Measurements from ENCODE around the gene TRIM66.

DNA sequence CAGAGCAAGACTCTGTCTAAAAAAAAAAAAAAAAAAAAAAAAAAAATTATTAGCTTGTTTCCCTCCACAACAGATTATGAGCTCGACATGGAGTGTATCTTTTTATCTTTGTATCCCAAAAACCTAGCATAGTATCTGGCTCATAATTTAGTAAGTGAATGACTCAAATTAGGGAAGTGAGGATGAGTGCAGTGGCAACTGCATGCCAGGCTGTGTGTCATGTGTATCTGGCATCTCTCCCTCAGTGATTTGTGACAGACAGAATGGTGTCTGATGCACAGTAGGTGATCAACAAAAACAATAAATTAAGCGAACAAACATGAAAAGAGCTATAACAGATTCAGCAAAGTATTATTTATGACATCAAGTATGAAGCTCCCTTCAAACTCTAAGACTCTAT is 95.7 kb downstream of the TRIM66 start:
- TF ChIP-seq ZNF274 (IDR thresholded peaks at IDR 0.05; ENCODE audit: low read depth, low read length) (no peak), YY1 (IDR thresholded peaks at IDR 0.05; ENCODE audit: insufficient read depth, insufficient read length) (no peak)
